ENCODE data around the gene C4B.
"Not testable (repeated sequence)": the region's sequence is repeated elsewhere in the genome, so short reads cannot be mapped to it uniquely, and the experiment has no call there.

The C4B gene

DNA sequence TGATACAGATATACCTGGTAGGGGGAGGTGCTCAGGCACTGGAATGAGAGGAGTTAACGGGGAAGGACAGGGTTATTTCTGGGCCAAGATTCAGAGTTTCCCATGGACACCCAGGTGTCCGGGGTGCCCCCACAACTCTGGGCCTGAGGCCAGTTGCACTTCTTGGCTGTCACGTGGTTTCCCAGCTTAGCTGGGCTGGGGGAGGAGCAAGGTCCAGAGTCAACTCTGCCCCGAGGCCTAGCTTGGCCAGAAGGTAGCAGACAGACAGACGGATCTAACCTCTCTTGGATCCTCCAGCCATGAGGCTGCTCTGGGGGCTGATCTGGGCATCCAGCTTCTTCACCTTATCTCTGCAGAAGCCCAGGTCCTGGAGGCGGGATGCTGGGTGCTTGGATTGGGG, at the start of gene C4B:
C4B (plus strand) TSS at position 249 of the 400 bp plus-strand sequence; CDS start at position 300, 51 bp downstream.
- DNase-seq = not testable (repeated sequence)

DNA sequence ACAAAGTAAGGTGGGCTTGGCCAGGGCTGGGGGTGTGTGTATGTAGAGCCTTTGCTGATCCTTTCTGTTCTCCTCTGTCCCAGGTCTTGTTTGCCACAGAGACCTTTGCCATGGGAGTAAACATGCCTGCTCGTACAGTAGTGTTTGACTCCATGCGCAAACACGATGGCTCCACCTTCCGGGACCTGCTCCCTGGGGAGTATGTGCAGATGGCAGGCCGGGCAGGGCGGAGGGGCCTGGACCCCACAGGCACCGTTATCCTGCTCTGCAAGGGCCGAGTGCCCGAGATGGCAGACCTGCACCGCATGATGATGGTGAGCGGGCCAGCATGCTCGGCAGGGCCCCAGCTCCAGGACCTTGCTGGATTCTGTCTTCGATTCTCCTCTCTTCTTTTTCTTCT, 48.9 kb upstream of the C4B start:
- no peak for DNase-seq

DNA sequence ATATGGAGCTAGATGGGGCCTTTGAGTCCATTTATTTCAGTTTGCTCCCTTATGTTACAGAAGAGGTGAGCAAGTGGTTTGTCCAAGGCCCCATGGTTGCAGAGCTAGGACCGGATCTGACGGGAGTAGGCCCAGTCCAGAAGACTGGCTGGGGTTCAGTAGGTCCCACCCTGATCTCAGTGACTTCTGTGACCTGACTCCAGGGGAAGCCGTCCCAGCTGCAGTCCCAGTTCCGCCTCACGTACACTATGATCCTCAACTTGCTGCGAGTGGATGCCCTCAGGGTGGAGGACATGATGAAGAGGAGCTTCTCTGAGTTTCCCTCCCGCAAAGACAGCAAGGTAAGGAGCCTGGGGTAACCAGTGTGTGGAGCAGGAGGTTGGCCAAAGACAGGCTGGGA, 48.1 kb upstream of the C4B start:
- no peak for DNase-seq

DNA sequence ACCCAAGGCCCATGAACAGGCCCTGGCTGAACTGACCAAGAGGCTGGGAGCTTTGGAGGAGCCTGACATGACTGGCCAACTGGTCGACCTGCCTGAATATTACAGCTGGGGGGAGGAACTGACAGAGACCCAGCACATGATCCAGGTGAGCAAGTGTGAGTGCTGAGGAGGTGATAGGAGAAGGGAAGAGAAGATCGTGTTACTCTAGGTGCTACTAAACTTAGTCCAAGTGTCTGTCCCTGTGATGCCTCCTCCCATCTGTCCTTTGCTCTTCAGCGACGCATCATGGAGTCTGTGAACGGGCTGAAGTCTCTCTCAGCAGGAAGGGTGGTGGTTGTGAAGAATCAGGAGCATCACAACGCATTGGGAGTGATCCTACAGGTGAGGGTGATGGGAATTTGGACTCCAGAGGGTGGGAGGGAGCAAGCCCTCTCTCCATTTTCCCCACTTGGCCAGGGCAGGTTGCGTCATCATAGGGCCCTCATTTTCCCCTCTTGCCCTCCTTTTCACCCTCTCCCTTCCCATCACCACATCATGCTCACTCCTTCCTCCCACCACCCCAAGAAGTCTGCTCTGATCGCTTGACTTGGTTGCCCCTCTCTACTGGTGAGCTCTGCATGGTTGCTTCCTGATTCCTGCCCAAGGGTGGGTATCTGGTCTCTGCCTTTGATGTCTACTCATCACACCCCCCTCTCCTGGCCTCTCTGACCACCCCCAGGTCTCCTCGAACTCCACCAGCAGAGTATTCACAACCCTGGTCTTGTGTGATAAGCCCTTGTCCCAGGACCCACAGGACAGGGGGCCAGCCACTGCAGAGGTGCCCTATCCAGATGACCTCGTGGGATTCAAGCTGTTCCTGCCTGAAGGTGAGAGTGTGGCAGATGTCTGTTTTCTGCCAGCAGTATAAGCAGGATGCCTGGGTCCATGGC, 47.3 kb upstream of the C4B start:
- DNase-seq = no peak

DNA sequence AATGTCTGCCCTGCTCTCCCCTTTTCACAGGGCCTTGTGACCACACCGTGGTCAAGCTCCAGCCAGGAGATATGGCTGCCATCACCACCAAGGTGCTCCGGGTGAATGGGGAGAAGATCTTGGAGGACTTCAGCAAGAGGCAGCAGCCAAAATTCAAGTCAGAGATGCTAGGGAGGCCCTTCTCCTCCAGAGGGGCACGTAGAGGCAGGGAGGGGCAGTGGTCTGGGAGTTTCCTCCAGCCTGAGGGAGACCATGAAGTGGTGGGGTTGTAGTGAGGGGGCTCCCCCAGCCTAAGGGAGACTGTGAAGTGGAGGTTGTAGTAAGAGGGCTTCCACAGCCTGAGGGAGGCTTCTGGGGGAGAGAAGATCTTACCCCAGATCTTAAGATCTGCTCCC, 46.7 kb upstream of the C4B start:
- DNase-seq = no peak

DNA sequence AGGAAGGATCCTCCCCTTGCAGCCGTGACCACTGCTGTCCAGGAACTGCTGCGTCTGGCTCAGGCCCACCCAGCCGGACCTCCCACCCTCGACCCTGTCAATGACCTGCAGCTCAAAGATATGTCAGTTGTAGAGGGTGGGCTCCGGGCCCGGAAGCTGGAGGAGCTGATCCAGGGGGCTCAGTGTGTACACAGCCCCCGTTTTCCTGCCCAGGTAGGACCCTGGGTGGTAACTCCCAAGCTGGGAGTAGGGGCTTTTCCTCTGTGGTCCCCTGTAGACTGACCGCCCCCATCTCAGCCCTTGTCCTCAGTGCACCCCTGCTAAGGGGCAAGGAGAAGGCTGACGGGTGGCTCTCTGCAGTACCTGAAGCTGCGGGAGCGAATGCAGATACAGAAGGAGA, 46.3 kb upstream of the C4B start:
- no peak for DNase-seq

DNA sequence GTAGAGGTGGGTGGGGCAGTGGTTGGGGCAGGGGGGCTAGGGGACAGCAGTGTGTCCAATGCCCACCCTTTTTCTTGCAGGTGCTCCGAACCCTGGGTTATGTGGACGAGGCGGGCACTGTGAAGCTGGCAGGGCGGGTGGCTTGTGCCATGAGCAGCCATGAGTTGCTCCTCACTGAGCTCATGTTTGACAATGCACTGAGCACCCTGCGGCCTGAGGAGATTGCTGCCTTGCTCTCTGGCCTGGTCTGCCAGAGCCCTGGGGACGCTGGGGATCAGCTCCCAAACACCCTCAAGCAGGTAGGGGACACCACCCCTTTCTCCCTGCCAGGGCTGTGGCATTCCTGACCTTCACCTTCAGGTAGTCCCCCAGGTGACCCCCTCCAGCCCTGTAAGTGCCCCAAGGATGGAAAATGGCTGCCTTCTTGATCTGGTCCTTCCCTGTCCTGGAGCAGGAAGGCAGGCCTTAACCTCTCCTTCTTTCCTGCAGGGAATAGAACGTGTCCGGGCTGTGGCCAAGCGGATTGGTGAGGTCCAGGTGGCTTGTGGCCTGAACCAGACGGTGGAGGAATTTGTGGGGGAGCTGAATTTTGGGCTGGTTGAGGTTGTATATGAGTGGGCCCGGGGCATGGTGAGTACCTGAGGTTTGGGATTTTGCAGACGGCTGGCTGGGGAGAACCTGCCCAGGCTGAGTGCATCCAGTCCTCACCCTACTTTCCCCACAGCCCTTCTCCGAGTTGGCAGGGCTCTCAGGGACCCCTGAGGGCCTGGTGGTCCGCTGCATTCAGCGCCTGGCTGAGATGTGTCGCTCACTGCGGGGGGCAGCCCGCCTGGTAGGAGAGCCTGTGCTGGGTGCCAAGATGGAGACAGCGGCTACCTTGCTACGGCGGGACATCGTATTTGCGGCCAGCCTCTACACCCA, 45.5 kb upstream of the C4B start:
- no peak for DNase-seq

DNA sequence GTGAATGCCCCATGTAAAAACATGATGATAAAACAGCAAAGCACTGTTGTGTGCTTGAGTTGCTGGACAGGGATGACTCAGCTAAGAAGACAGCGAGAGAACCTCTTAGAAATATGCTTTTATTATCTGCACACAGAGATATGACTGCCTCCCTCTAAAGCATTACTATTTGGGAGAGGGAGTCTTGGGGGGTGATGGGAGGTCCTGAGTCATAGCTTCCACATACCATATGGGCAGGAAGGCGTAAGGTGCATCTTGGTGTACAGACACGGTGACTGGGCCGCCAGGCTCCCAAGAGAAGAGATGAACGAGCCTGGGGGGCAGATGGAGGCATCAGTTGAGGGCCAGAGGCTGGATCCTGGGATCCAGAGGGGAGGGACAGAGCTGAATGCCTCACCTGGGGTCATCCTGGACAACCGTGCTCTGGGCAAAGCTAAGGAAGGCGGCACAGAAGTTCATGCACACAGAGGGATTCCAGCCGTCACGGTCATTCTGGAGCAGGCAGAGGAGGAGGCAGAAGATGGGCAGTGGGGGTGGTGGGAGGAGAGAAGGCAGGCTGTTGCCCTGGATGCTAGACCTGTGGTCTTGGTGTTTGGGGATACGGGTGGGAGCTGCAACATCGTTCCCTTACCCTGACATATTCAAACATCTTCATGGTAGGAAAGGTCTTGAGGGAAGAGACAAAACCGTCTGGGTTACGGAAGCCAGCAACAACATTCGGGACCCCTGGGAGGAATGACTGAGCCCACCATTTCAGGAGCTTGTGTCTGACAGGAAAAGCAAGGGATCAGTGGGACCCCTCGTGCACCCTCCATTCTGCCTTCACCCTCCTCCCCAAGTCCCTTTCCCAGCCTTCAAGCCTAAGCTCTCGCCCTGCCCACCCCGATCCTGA, 44.6 kb upstream of the C4B start:
- DNase-seq = no peak

DNA sequence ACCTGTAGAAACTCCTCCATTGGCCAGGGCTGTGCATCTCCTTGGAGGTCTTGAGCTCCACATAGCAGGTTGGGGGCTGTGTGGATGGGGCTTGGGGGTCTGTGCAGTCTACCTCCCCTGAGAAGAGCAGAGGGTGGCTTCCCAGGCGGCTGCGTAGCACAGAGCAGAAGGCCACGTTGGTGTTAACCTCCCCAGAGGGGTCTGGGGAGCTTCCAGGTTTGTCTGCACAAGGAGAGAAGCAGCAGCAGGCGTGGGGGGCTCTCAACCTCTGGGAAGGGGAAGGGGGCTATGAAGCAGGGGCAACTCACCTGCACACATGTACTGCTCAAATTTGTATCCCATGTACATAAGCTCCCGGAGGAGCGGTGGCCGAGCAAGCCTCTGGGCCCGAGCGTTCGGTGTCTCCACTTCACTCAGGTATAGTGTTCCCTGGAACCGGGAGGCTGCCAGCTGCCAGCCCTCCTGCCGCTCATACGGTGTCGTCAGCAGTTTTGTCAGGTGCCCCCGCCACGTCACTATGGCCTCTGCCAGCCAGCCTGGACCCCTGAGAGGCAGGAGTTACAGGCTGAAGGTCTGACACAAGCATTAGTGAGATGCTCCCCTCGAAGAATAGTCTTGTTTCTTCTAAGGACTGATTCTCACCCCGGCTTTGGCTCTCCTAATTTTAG, 43.9 kb upstream of the C4B start:
- no peak for DNase-seq

DNA sequence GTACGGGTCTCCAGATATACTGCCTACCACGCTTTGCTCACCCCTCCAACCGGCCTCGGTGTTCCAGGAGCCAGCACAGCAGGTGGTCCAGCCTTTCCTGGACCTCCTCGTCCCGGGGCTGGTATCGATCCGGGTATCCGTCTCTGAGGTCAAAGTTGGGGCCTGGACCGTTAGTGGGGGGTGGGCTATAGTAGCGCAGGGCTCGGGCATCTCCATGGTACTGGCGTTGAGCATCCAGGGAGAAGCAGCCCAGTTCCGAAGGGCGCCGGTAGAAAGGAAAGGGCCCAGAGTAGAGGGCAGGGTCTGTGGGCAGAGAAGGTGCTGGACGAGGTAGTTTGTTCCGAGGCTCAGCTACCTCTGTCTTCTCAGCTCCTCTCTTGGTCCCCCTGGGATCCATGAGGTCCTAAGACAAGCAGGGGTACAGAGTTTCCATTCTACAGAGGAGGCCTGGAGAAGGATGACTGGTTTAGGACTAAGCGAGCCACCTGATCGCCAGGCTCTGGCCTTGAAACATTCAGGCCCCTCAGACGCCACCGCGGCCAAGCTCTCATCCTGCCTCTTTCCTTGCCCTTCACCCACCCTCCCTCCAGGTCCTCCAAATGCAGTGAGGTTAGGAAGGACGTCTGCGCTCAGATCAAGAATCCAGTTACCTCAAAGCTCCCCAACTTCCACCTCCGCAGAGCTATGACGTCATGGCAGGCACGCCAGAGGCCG, 43.2 kb upstream of the C4B start:
- DNase-seq = no peak

DNA sequence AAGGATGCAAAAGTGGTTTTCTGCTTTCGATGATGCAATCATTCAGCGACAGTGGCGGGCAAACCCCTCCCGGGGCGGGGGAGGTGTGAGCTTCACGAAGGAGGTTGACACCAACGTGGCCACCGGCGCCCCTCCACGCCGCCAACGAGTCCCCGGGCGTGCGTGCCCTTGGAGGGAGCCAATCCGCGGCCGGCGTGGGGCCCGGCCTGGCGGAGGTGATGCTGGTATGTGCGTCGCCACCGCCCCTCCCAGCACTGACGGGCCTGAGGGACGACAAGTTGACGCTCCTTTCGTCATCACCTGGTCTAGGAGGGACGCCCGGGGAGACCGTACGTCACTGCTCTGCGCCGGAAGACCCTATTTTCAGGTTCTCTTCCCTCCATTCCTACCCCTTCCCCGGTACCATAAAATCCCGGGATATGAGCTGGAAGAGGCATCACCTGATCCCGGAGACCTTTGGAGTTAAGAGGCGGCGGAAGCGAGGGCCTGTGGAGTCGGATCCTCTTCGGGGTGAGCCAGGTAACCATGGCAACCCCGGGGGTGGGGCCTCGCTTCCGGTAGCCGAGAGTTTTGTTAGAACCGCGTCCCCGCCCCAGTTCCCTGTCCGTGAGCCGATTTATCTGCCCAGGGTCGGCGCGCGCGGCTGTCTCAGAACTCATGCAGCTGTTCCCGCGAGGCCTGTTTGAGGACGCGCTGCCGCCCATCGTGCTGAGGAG, 42.4 kb upstream of the C4B start, which contains the start of gene DXO:
DXO (minus strand) TSS at position 146 of the 716 bp plus-strand sequence. CDS start 463 bp downstream, outside the sequence.
- peak; percentile 98 for DNase-seq

DNA sequence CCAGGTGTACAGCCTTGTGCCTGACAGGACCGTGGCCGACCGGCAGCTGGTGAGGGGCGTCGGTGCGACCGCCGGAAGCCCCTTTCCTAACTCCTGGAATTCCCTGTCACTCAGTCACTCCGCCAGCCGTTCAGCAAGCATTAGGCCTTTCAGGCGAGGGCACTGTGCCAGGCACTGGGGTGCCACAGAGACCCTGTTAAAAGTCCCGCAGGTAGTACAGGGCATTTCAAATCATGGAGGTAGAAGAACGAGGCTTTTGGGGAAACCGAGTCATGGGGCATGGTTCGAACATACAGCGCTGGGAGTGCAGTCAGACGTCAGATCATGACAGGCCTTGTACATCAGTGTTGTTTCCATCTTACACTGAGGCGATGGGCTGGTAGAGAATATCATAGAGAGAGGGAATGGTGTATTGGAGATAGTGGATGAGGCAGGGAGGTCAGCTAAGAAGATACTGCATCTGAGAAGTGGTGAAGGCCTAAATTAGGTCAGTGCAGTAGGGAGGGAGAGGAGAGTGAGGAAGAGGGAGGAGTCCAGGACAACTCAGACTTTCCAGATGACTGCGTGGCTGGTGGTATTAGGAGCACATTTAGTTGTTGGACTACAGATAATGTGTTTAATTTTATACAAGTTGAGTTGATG, 41.8 kb upstream of the C4B start:
- DNase-seq = no peak

DNA sequence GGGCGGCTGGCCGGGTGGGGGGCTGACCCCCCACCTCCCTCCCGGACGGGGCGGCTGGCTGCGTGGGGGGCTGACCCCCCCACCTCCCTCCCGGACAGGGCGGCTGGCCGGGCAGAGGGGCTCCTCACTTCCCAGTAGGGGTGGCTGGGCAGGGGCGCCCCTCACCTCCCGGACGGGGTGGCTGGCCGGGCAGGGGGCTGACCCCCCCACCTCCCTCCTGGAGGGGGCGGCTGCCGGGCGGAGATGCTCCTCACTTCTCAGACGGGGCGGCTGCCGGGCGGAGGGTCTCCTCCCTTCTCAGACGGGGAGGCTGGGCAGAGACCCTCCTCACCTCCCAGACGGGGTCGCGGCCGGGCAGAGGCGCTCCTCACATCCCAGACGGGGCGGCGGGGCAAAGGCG, 38.5 kb upstream of the C4B start:
- not testable (repeated sequence) for DNase-seq

DNA sequence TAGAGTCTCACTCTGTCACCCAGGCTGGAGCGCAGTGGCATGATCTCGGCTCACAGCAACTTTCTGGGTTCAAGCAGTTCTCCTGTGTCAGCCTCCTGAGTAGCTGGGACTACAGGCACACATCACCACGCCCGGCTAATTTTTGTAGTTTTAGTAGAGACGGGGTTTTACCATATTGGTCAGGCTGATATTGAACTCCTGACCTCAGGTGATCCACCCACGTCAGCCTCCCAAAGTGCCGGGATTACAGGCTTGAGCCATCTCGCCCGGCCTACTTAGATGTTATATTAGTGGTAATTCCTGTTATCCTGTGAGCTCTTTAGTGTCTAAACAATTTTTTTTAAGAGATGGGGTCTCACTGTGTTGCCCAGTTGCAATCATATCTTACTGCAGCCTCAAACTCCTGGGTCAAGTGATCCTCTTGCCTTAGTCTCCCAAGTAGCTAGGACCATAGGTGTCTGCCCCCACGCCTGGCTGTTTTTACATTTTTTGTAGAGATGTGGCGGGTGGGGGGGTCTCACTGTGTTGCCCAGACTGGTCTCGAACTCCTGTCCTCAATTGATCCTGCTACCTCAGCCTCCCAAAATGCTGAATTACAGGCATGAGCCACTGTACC, 36.7 kb upstream of the C4B start:
- no peak for DNase-seq

DNA sequence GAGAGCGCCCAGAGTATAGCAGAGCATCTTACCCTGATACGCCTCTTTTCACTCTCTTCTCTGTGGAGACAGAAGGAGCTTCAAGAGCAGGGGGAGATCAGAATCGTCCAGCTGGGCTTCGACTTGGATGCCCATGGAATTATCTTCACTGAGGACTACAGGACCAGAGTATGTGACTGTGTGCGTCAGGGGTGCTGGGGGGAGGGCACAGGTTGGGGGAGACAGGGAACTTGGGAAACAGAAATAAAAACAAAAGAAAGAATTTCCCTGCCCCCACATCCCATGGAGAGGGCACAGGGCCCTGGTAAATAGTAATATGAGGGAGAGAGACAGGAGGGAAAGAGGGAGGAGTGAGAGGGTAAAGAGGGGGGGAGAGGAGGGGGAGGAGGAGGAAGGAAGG, 35.8 kb upstream of the C4B start:
- DNase-seq = no peak

DNA sequence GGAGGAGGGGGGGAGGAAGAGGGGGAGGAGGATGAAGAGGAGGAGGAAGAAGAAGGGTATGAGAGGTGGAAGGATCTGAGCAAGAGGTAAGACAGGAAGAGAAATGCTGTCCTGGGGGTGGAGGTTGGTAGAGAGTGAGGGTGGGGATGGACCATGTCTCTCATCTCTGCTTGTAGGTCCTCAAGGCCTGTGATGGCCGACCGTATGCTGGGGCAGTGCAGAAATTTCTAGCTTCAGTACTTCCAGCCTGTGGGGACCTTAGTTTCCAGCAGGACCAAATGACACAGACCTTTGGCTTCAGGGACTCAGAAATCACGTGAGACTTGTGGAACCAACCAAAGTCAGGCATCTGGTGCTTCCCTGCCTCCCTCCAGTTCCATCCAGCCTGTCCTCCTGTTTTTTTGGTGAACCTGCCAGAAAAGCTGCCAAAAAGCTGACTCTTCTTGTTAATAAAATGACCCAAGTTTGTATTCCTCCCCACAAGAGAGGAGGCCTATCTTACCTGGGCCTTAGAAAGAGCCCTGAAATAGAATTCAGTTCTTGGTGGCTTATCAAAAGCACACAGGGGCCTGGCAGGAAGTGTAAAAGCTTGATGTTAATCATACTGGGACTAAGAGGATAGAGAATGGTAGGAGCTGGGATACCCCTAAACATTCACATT, 35.2 kb upstream of the C4B start:
- no peak for DNase-seq

DNA sequence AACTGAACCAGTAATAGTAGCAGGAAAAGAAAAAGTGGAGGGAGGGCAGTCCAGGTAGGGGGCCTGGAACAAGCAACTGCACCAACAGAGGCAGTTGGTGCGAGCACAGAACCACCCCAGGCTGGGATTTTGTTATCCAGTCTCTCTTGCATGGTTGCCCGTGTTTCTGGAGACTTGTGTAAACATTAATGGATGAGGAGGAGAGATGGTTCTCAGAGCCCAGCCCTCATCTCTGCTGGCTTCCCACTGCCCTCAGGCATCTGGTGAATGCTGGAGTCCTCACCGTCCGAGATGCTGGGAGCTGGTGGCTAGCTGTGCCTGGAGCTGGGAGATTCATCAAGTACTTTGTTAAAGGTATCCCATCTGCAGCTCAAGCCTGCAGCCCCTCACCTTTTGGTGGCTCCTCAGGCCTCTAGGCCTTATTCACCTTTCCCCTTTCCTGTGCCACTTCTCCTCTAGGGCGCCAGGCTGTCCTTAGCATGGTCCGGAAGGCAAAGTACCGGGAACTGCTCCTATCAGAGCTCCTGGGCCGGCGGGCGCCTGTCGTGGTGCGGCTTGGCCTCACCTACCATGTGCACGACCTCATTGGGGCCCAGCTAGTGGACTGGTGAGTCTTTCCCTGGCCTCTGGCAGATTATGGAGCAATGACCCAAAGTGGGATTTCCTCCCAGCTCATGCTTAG, 34.3 kb upstream of the C4B start:
- not testable (repeated sequence) for DNase-seq

DNA sequence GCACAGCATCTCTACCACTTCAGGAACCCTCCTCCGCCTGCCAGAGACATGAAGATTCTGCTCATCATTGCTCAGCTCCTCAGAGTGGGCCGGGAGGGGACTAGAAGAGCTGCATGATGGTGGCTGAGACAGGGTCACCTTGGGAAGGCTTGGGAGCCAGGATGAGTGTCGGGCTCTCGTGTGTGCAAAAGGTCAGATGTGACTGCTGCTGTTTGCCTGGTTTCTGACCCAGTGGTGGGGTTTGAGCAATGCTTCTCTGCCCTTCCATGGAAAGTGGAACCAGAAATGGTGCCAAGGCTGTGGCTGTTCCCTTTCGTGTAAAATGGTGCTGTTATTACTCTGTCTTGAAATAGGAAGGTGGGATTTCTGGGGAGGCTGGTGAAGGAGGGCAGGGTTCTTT, 33.6 kb upstream of the C4B start:
- DNase-seq = not testable (repeated sequence)
